Stimulated activated effector memory CD8-positive, alpha-beta T cell treated with anti-CD3 and anti-CD28 coated beads, Interleukin-12 subunit alpha, Interleukin-12 subunit beta, amount 100 ng/mL, for 72 hours (primary cell): ENCODE data around the gene SEC14L2.

Experiments
- ATAC-seq: fragments of 150-1000 bp; cut with Tn5 transposase; 2 replicates; pipeline ENCODE4 v1.10.0; 2021
- DNase-seq, 2 donors: peaks; one replicate each; pipeline ENCODE4 v3.0.0; 2021 to 2022; ENCODE audit warnings: low spot score in 2 of 2
- H3K27ac Mint-ChIP-seq: one replicate; pipeline ENCODE4 v1.8.0; 2022; ENCODE audit warnings: mild to moderate bottlenecking, mixed read lengths
- H3K36me3 Mint-ChIP-seq: one replicate; pipeline ENCODE4 v1.8.0; 2022; ENCODE audit warnings: mild to moderate bottlenecking, mixed read lengths
- H3K4me1 Mint-ChIP-seq: one replicate; pipeline ENCODE4 v1.8.0; 2022; ENCODE audit warnings: mixed read lengths
- H3K4me3 Mint-ChIP-seq: one replicate; pipeline ENCODE4 v1.8.0; 2022; ENCODE audit warnings: mild to moderate bottlenecking, mixed read lengths
- H3K9me3 Mint-ChIP-seq: one replicate; pipeline ENCODE4 v1.8.0; 2022; ENCODE audit warnings: mixed read lengths

Gene SEC14L2

DNA sequence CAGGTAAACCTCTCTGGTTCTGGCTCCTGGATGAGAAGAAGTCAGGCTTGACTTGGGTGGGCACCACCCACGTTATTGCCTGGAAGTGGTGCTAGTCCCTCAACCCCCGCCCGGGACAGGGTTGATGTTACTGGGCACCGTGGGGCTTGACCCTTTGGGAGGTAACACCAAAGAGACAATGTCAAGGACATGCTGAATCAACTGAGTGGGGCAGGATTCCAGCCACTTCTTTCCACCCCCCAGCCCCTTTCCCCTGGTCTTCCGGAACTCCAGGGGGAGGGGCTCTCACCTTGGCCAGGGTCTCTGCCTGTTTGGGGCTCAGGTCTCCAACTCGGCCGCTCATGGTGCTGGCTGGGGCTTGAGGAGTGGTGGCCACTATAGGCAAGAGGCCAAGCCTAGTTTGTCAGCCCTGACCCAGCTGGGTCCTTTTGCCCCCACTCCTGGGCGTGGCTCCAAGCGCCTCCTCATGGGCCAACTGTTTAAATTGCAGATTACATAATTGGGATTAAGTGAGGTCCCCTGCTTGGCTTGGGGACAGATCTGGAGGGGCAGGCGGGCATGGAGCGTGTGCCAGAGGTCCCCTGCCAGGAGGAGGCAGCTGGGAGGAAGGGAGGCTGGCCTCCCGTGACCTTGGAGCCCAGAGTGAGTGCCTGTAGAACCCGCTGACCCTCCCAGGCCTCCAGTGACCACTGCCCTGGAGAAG is 74.9 kb downstream of the SEC14L2 start, which contains the start of gene SEC14L3:
TSS of gene SEC14L3 (minus strand) at position 402 of the 703 bp plus-strand sequence. CDS start at position 343, 59 bp downstream.
- DNase-seq (no peak), ATAC-seq (no peak)
- Mint-ChIP-seq H3K4me1 (peaks cover 14% of the 10 kb centered on the region), H3K9me3 (no peaks in the 10 kb centered on the region), H3K4me3 (no peak within 1 kb of the TSS), H3K27ac (no peak within 1 kb of the TSS), H3K36me3 (no peaks in the 10 kb centered on the region)

DNA sequence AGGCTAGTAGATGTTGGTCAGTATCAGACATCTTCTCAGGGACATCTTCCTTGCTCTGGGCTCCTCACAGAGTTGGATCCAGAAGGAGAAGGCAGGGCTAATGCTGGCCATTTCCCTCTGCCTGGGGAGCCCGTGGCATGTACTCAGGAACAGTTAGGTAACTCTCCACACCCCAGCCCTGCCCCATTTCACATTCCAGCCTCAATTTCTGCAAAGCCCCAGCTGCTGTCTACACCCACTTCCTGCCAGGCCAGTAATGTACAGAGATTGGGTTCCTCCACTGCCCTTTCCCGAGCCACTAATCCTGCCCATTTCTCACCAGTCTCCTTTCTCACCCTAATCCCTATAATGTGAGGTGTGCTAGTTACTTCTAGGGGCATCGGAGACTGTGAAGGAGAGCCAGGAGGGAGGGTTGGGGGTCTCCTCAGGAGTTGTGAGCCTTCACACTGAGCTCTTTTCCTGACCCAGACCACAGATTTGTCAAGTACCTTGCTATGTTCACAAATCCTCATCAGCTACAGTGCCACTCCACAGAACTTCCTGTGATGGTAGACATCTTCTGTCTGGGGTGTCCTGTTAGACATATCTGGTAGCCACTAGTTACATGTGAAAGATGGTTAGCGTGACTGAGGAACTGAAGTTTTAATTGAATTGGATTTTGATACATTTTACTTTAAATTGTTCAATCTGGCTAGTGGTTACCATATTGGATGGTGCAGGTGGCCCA is 76.3 kb downstream of the SEC14L2 start:
- ATAC-seq, result no peak

DNA sequence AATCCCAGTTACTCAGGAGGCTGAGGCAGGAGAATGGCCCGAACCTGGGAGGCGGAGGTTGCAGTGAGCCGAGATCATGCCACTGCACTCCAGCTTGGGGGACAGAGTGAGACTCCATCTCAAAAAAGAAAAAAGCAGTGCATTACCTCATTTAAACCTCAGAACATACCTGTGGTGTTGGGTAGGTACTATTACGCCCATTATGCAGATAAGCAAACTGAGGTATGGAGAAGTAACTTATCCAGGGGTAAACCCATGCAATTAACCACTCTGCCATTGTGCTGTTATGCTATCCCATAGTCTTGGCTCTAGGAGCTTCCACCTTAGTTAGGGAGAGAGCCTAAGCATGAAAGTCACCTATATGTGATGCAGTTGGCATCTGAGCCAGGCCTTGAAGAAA is 77.3 kb downstream of the SEC14L2 start:
- DNase-seq, result no peak
- Mint-ChIP-seq H3K4me3 (no peak overlapping the region), H3K27ac (no peak overlapping the region), H3K9me3 (no peaks in the 10 kb centered on the region), H3K4me1 (peaks cover 14% of the 10 kb centered on the region), H3K36me3 (no peaks in the 10 kb centered on the region)
- ATAC-seq, result no peak

More for the DNA sequence above, 76.3 kb downstream of the SEC14L2 start:
- no peaks in the 10 kb centered on the region for H3K36me3 Mint-ChIP-seq
- H3K4me3 Mint-ChIP-seq, result no peak overlapping the region
- peak overlapping the region; percentile 48 for H3K27ac Mint-ChIP-seq
- peaks cover 14% of the 10 kb centered on the region for H3K4me1 Mint-ChIP-seq
- no peak for DNase-seq
- no peaks in the 10 kb centered on the region for H3K9me3 Mint-ChIP-seq
